ENCODE measurements around the gene ZBTB17. TPM values are rescaled to one million over a fixed set of nuclear protein-coding genes. Genes with fewer than 3 reads are reported as not detected.
"Not testable (repeated sequence)": the region's sequence is repeated elsewhere in the genome, so short reads cannot be mapped to it uniquely, and the experiment has no call there.

Gene ZBTB17
- 10 to 100 TPM; 30.4 to 42.6 (median 33.7) TPM for polyA plus RNA-seq (ENCODE audit: insufficient read length in 4 of 4)

GRCh38 chr1:15975805-15976680 is at the start of gene ZBTB17:
TSS of gene ZBTB17 (minus strand) at chr1:15976101. CDS start at chr1:15948495, 27,606 bp downstream.
- DNase-seq (ENCODE audit: low read depth in 4 of 4, low spot score in 2 of 4), result peak; percentile 77 to 91 (median 83)

DNA sequence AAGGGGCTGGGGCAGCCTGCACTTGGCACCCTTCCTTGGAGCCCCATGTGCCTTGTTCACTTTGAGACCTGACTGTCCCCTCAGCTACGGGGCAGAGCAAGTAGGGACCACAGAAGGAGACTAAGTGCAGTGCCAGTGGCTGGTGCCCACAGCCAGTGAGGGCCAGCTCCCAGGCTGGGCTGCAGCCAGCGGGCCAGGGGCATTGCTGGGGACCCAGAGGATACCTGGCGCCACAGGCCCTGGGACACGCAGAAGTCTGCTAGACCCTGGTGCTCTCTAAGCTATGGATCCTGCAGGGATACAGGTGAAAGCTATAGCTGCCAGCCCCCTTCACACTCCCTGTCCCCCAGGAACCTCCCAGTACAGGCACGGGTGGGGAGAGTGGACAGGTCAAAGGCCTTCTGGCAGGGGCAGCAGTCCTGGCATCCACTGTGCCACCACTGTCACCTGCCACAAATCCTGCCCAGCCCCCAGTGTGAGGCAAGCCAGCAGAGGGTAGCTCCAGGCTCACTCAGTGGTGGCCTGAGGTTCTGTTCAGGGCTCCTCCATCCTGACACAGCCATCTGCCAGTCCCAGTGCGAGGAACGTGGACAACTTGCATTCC is 47.3 kb upstream of the ZBTB17 start:
- no peak for DNase-seq (ENCODE audit: low read depth in 4 of 4, low spot score in 2 of 4)

- DNase-seq (ENCODE audit: low read depth in 4 of 4, low spot score in 2 of 4), result no peak
Observed at GRCh38 chr1:16022393-16022792, 46.5 kb upstream of the ZBTB17 start.

DNA sequence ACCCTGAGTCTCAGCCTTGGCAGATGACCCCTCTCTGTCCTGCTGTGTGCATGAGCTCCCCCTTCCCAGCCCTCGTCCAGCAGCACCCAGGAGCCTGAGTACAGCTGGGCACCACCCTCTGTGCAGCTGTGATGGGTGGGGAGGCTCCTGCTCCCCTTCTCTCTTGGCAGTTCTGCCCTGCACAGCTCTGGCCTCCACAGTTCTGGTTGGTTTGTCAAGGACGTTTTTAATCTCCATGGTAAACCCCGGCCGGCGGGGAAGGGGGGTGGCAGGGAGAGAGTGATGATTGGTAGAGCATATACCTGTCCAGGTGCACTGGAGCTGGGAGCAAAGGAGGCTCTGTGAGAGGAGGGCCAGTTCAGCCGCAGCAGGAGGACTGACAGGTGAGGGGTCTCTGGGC is 45.8 kb upstream of the ZBTB17 start, which contains the start of gene CLCNKA:
Gene CLCNKA, plus strand, starts transcription at position 356 of the 400 bp plus-strand sequence. CDS start 584 bp downstream, outside the sequence.
- no peak for DNase-seq (ENCODE audit: low read depth in 4 of 4, low spot score in 2 of 4)

- not testable (repeated sequence) for DNase-seq (ENCODE audit: low read depth in 4 of 4, low spot score in 2 of 4)
Observed at GRCh38 chr1:16020878-16021277, 45.0 kb upstream of the ZBTB17 start.

DNA sequence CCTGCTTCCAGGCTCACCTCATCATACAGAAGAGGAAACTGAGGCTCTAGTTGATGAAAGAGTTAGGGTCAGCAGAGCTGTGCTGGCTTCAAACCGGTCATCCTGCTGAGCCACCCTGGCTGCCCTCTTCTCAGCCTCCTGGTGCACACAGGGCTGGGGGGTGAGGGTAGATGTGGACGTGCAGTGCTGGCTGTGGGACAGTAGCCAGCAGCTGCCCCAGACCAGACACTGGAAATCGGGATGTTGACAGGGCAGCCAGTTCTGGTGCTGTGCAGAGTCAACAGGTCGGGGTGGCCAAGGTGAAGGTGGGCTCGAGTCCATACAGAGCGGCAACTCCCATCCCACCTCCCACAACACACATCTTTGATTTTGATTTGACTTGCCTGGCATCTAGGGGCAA is 44.4 kb upstream of the ZBTB17 start:
- DNase-seq (ENCODE audit: low read depth in 4 of 4, low spot score in 2 of 4), result no peak

DNA sequence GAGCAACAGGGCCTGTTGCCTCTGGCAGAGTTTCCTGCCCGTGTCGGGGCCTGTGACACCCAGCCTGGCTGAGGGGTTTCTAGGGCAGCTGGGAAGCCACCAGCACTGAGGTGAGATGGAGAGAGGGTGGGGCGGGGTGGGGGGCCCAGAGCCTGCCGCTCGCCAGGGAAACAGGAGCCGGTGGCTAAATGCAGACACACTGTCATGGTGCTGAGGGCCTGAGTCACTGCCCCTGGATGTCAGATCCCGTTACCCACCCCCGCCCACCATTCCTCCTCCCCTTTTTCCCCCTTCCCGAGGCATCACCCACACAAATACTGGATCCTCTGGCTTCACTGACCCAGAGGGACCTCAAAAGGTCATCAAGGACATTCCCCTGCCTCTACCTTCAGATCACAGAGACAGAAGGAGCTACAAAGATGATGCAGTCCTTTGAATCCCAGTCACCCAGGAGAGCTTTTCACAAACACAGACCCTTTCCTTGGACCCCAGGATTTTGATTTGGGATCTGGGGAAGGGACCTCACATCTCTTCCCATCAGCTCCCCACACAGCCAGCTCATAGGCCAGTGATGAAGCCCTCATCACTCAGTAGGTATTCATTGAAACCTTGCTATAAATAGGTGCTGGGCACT is 43.9 kb upstream of the ZBTB17 start:
- no peak for DNase-seq (ENCODE audit: low read depth in 4 of 4, low spot score in 2 of 4)

GRCh38 chr1:16018749-16019643 is 43.1 kb upstream of the ZBTB17 start:
- DNase-seq (ENCODE audit: low read depth in 4 of 4, low spot score in 2 of 4), result no peak

DNA sequence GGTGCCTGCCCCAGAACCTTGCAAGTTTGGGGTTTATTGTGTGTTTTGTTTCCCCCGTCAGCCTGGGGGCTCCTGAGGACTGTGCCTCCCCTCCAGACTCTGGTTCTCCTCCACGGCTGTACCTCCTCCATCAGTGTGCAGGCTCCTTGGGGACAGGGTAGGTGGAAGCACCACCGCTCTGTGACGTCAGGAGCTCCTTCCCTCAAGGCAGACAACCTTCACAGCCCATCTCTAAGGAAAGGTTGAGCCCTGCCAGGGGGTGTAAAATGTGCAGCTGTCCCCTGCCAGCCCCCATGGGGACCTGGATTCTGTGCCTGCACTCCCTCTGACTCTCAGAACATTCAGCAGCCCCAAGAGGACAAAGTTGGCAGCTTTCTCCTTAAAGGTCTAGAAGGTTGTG is 42.4 kb upstream of the ZBTB17 start:
- no peak for DNase-seq (ENCODE audit: low read depth in 4 of 4, low spot score in 2 of 4)

GRCh38 chr1:16017461-16018303 is 41.8 kb upstream of the ZBTB17 start, which contains the start of gene HSPB7:
TSS of gene HSPB7 (minus strand) at chr1:16018043. CDS start at chr1:16017963, 80 bp downstream.
- DNase-seq (ENCODE audit: low read depth in 4 of 4, low spot score in 2 of 4), result peak in 1 of 4 donors; percentile 44

- DNase-seq (ENCODE audit: low read depth in 4 of 4, low spot score in 2 of 4), result no peak
Observed at GRCh38 chr1:16017076-16017460, 41.2 kb upstream of the ZBTB17 start.

DNA sequence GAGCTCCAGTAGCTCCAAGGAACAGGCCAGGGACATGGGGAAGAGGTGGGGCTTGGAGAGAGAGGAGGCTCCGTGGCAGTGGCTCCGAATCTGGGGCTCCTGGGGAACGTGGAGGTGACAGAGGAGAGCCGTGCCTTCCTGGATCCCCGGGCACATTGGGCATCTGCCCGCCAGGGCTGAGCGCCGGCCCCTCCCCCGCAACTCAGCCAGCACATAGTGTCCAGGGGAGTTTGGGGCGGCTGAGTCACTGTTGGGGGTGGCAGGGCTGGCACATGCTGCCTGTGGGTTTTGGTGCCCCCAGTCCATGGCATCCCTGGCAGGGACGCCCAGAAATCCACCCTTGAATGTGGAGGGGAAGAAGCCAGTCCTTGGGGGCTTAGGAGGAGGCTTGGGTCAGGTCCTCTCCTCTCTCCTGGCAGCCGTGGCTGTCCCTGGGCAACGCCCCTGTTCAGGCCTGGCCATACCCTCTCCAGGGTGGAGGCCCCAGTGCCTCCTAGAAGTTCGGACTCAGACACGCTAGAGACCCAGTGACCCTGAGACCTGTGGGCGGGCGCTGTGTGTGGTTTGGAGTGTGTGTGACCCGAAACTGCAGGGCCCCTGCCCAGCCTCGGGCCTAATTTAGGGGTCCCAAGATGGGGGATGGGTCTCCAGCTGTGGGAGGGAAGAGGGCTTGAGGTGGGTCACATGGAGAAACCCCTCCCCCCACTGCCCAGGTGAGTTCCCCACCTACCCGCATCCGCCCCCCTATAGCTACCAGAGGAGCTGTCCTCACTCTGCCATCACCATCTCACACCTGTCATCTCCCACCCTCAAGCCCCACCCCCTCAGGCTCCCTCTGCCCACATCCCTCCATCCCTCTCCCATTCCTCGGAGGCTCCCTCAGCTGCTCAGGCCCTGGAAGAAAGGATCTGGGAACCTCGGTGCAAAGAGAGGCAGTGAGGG is 40.3 kb upstream of the ZBTB17 start:
- DNase-seq (ENCODE audit: low read depth in 4 of 4, low spot score in 2 of 4), result no peak

DNA sequence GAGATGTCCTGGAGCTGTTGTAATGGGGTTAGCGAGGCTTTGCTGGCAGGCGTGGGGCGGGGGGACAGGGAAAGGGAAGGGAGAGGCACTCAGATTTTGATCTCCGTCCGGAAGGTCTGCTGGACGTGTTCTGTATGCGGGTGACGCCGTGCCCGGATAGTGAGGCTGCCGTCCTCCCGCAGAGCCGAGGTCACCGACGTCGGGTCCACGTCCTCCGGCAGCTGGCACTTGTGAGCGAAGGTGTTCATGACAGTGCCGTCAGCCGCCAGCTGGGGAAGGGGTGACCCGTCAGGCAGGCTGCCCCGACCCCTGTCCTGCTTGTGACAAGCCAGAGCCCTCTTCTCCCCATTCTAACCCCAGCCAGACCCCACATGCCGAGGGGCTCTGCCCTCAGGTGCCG is 39.6 kb upstream of the ZBTB17 start:
- DNase-seq (ENCODE audit: low read depth in 4 of 4, low spot score in 2 of 4), result no peak

DNA sequence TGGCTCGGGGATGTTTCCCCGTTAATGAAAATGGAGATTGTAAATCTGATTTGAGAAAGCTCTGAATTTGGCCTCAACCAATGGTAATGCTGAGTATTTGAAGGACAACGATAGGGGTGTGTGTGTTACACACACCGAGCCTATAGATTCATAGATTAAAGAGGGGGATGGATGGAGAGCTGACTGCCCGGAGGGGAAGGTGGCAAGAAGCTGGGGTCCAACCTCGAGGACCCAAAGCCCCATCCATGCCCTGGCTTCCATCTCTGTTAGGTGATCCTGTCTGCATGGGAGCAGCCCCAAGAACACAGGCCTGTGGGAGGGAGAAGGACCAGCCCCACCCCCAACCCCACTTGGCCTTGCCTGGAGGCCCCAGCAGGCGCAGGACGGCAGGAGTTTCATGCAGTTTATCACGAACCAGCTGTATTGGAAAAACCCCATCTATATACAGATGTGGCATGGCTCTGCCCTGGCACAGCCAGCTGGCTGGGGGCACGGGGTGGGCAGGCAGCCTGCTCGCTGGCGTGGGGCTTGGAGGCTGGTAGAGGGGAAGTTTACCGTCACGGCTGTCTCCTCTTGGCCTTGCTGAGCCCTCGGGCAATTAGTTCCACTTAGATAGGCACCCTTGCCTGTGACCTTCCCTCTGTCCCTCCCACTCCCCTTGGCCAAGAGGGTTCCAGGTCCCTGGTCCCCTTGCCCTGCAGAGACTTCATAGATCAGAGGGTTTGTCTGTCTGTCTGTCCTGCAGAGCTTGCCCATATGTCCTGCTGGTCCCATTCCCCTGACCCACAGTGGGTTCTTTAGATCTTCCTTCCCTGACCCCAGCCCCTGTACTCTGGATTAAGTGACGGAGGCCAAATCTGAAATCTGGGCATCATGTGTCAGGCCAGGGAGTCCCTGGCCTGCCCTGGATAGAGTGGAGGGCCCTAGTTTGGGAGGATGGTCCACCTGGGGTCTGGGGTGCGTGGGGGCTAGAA is 38.9 kb upstream of the ZBTB17 start:
- DNase-seq (ENCODE audit: low read depth in 4 of 4, low spot score in 2 of 4), result no peak

GRCh38 chr1:16013908-16014258 is 38.0 kb upstream of the ZBTB17 start:
- DNase-seq (ENCODE audit: low read depth in 4 of 4, low spot score in 2 of 4), result no peak

- peak in 1 of 4 donors; percentile 36 for DNase-seq (ENCODE audit: low read depth in 4 of 4, low spot score in 2 of 4)
Observed at GRCh38 chr1:16013220-16013907, 37.5 kb upstream of the ZBTB17 start.

Measured in left renal cortex interstitium (tissue), 4 donors.